LNCaP clone FGC (cell line): ENCODE measurements around the gene IL20RA.

Experiments
- DNase-seq: peaks from one replicate; pipeline ENCODE4 v3.0.0-alpha.2; 2011; ENCODE audit warnings: low read depth
- H3K4me3 ChIP-seq: 2 replicates; pipeline ENCODE4 v1.5.1; 2011; ENCODE audit warnings: mild to moderate bottlenecking, low read depth, low read length, control low read depth
- CTCF ChIP-seq: IDR thresholded peaks from 2 replicates; pipeline ENCODE4 v1.5.1; 2012; ENCODE audit warnings: mild to moderate bottlenecking; ENCODE audit not compliant: control insufficient read depth, insufficient read depth; ENCODE audit errors: extremely low read depth

IL20RA gene

GRCh38 chr6:137028912-137029311 lies 15.9 kb downstream of the IL20RA start:
- no peak for DNase-seq
- TF ChIP-seq CTCF: no peak
- no peak overlapping the region for H3K4me3 ChIP-seq

GRCh38 chr6:137025786-137026730 lies 18.7 kb downstream of the IL20RA start:
- no peak for DNase-seq
- H3K4me3 ChIP-seq: no peak overlapping the region
- TF ChIP-seq CTCF: no peak

GRCh38 chr6:137024237-137024990 lies 20.4 kb downstream of the IL20RA start:
- no peak for TF ChIP-seq CTCF
- no peak for DNase-seq

GRCh38 chr6:137020776-137021175 lies 24.0 kb downstream of the IL20RA start:
- TF ChIP-seq CTCF: no peak
- no peak for DNase-seq
- no peak overlapping the region for H3K4me3 ChIP-seq

More at GRCh38 chr6:137024237-137024990, 20.4 kb downstream of the IL20RA start:
- H3K4me3 ChIP-seq: no peak overlapping the region

- no peak overlapping the region for H3K4me3 ChIP-seq
- no peak for DNase-seq
- no peak for TF ChIP-seq CTCF
These were observed 25.1 kb downstream of the IL20RA start for GRCh38 chr6:137019476-137020272.

GRCh38 chr6:137017081-137017480 lies 27.7 kb downstream of the IL20RA start:
- no peak for TF ChIP-seq CTCF
- no peak overlapping the region for H3K4me3 ChIP-seq
- DNase-seq: no peak
